Activated CD4-positive, CD25-positive, alpha-beta regulatory T cell treated with anti-CD3 and anti-CD28 coated beads, Interleukin-2, amount 50 U/mL, for 16 hours (primary cell): Measurements from ENCODE around the gene WIPF2.

Source experiments
- DNase-seq: peaks from one replicate; pipeline ENCODE4 v3.0.0-alpha.2; 2020; ENCODE audit warnings: low read depth, low spot score

Gene WIPF2

GRCh38 chr17:40327244-40327729 lies 108.2 kb downstream of the WIPF2 start:
- DNase-seq: no peak

GRCh38 chr17:40327735-40328385 lies 108.8 kb downstream of the WIPF2 start:
- no peak for DNase-seq

- DNase-seq: no peak
Observed at GRCh38 chr17:40328386-40328766, 109.3 kb downstream of the WIPF2 start.

- no peak for DNase-seq
Observed at GRCh38 chr17:40329839-40330794, 111.0 kb downstream of the WIPF2 start.

- no peak for DNase-seq
Observed at GRCh38 chr17:40330850-40331470, 111.9 kb downstream of the WIPF2 start.

GRCh38 chr17:40331743-40332641 lies 112.9 kb downstream of the WIPF2 start:
- no peak for DNase-seq
